GM23338 (cell line): ENCODE data around the gene SLC26A4. TPM values are rescaled to one million over a fixed set of nuclear protein-coding genes. Genes with fewer than 3 reads are reported as not detected.

Experiments used
- ATAC-seq: fragments of 200-7000 bp; cut with Tn5 transposase; 3 replicates; pipeline ENCODE4 v1.9.1; 2020
- DNase-seq: peaks from one replicate; pipeline ENCODE4 v3.0.0-alpha.2; 2015; ENCODE audit warnings: low spot score
- H2AFZ ChIP-seq: fragments of 200-600 bp; sonication (generic); 2 replicates; pipeline ENCODE4 v1.8.0; 2016; ENCODE audit warnings: antibody characterized with exemption, mild to moderate bottlenecking, moderate library complexity
- H3F3A ChIP-seq: fragments of 200-600 bp; sonication (generic); replicated peaks from 2 replicates; pipeline ENCODE4 v1.8.0; 2017; ENCODE audit warnings: antibody characterized with exemption, mixed run types, low read depth
- H3K27ac ChIP-seq: fragments of 200-600 bp; sonication (generic); 2 replicates; pipeline ENCODE4 v1.6.1; 2016; ENCODE audit warnings: low read depth
- H3K27me3 ChIP-seq: fragments of 200-600 bp; sonication (generic); 2 replicates; pipeline ENCODE4 v1.8.0; 2016; ENCODE audit warnings: mild to moderate bottlenecking, mixed run types, moderate library complexity; ENCODE audit not compliant: insufficient read depth
- H3K36me3 ChIP-seq: fragments of 200-600 bp; sonication (generic); 2 replicates; pipeline ENCODE4 v1.8.0; 2016; ENCODE audit warnings: mild to moderate bottlenecking; ENCODE audit not compliant: insufficient read depth
- H3K4me1 ChIP-seq: fragments of 200-600 bp; sonication (generic); 2 replicates; pipeline ENCODE4 v1.8.0; 2016; ENCODE audit warnings: mild to moderate bottlenecking, moderate library complexity; ENCODE audit not compliant: insufficient read depth
- H3K4me2 ChIP-seq: fragments of 200-600 bp; sonication (generic); 2 replicates; pipeline ENCODE4 v1.7.1; 2017; ENCODE audit warnings: mixed run types
- H3K4me3 ChIP-seq: fragments of 200-600 bp; sonication (generic); 2 replicates; pipeline ENCODE4 v1.6.1; 2016; ENCODE audit warnings: mixed run types
- H3K79me2 ChIP-seq: fragments of 200-600 bp; sonication (generic); replicated peaks from 2 replicates; pipeline ENCODE4 v1.8.0; 2017; ENCODE audit warnings: mild to moderate bottlenecking; ENCODE audit not compliant: insufficient read depth
- H3K9me2 ChIP-seq: fragments of 200-600 bp; sonication (generic); 2 replicates; pipeline ENCODE4 v1.8.0; 2017; ENCODE audit not compliant: insufficient read depth
- H4K20me1 ChIP-seq: fragments of 200-600 bp; sonication (generic); replicated peaks from 2 replicates; pipeline ENCODE4 v1.8.0; 2017; ENCODE audit warnings: mild to moderate bottlenecking; ENCODE audit not compliant: insufficient read depth
- H3K27ac Mint-ChIP-seq: 2 replicates; pipeline ENCODE4 v1.8.0; 2020; ENCODE audit warnings: inconsistent platforms, mild to moderate bottlenecking, moderate library complexity, mixed read lengths
- H3K27me3 Mint-ChIP-seq: 3 replicates; pipeline ENCODE4 v1.8.0; 2022; ENCODE audit warnings: low read depth, mild to moderate bottlenecking, moderate library complexity, mixed read lengths, inconsistent platforms; ENCODE audit not compliant: insufficient read depth, poor library complexity
- H3K36me3 Mint-ChIP-seq: 3 replicates; pipeline ENCODE4 v1.8.0; 2021; ENCODE audit warnings: low read depth, mild to moderate bottlenecking, inconsistent platforms, moderate library complexity, mixed read lengths
- H3K4me1 Mint-ChIP-seq: 3 replicates; pipeline ENCODE4 v1.8.0; 2020; ENCODE audit warnings: mild to moderate bottlenecking, inconsistent platforms, mixed read lengths
- H3K4me3 Mint-ChIP-seq: 3 replicates; pipeline ENCODE4 v1.8.0; 2021; ENCODE audit warnings: moderate library complexity, mild to moderate bottlenecking, inconsistent platforms, mixed read lengths
- H3K9me3 Mint-ChIP-seq: 3 replicates; pipeline ENCODE4 v1.8.0; 2020; ENCODE audit warnings: moderate library complexity, mild to moderate bottlenecking, inconsistent platforms, mixed read lengths
- CREB1 ChIP-seq: fragments of 250-450 bp; sonication (Bioruptor Pico); IDR thresholded peaks from 2 replicates; pipeline ENCODE4 v1.5.0; 2020; ENCODE audit warnings: low read depth, mild to moderate bottlenecking, moderate library complexity
- CTCF ChIP-seq, 2 experiments: fragments of 200-600 bp in 1 of 2; sonication (generic) in 1 of 2; conservative IDR thresholded peaks; 2 replicates each; pipeline versions ENCODE4 v1.5.1 to v1.6.1; 2016 to 2017; ENCODE audit warnings: antibody characterized with exemption in 2 of 2, low read depth in 2 of 2, mild to moderate bottlenecking in 2 of 2, moderate library complexity in 1 of 2
- ETS1 ChIP-seq: IDR thresholded peaks from 2 replicates; pipeline ENCODE4 v1.6.1; 2016; ENCODE audit warnings: antibody characterized with exemption
- EZH2 ChIP-seq: fragments of 200-600 bp; sonication (generic); IDR thresholded peaks from one replicate; pipeline ENCODE4 v1.8.0; 2017; ENCODE audit warnings: antibody characterized with exemption, mild to moderate bottlenecking, low read depth; ENCODE audit not compliant: unreplicated experiment
- EZH2phosphoT487 ChIP-seq: fragments of 200-600 bp; sonication (generic); IDR thresholded peaks from one replicate; pipeline ENCODE4 v1.8.1; 2018; ENCODE audit warnings: antibody characterized with exemption; ENCODE audit not compliant: unreplicated experiment
- JUNB ChIP-seq: IDR thresholded peaks from one replicate; pipeline ENCODE4 v1.6.1; 2016; ENCODE audit warnings: antibody characterized with exemption; ENCODE audit not compliant: unreplicated experiment
- NANOG ChIP-seq: IDR thresholded peaks from 2 replicates; pipeline ENCODE4 v1.6.1; 2016; ENCODE audit warnings: antibody characterized with exemption, borderline replicate concordance
- POLR2AphosphoS5 ChIP-seq: IDR thresholded peaks from 2 replicates; pipeline ENCODE4 v1.6.1; 2016; ENCODE audit warnings: antibody characterized with exemption, low read depth
- REST ChIP-seq: IDR thresholded peaks from one replicate; pipeline ENCODE4 v1.6.1; 2018; ENCODE audit warnings: antibody characterized with exemption; ENCODE audit not compliant: unreplicated experiment
- STAT1 ChIP-seq: IDR thresholded peaks from one replicate; pipeline ENCODE4 v1.6.1; 2016; ENCODE audit warnings: antibody characterized with exemption; ENCODE audit not compliant: unreplicated experiment
- ZNF114 ChIP-seq: fragments of 250-450 bp; sonication (Bioruptor Pico); IDR thresholded peaks from 2 replicates; pipeline ENCODE4 v1.5.0; 2020; ENCODE audit warnings: mild to moderate bottlenecking, moderate library complexity
- ZNF331 ChIP-seq: fragments of 250-450 bp; sonication (Bioruptor Pico); IDR thresholded peaks from 2 replicates; pipeline ENCODE4 v1.5.0; 2020; ENCODE audit warnings: low read depth, mild to moderate bottlenecking, moderate library complexity
- ZNF462 ChIP-seq: fragments of 250-450 bp; sonication (Bioruptor Pico); IDR thresholded peaks from 2 replicates; pipeline ENCODE4 v1.5.0; 2020; ENCODE audit warnings: mild to moderate bottlenecking, moderate library complexity
- polyA plus RNA-seq: library from polyadenylated mRNA; unstranded; fragments of >200 nt; fragmentation: Nextera tagmentation; extraction: Ambion mirVana; gene quantifications from 2 replicates; pipeline ENCODE4 v1.2.1, GENCODE V29; 2016
- total RNA-seq: library from RNA; depleted of rRNA; stranded (reverse); fragments of >200 nt; shearing (Covaris generic); gene quantifications from 2 replicates; pipeline ENCODE4 v1.2.3, GENCODE V29; 2014

The SLC26A4 gene
- total and polyA plus RNA-seq, 2 experiments from 2014 or later = 0.07 TPM; not detected in 1

GRCh38 chr7:107663196-107663595 lies 2.6 kb downstream of the SLC26A4 start:
- H3K36me3 ChIP-seq = no peaks in the 10 kb centered on the region
- H4K20me1 ChIP-seq = peaks cover 7% of the 10 kb centered on the region; the same call in 1 of the 2 replicates
- ATAC-seq (no peak), DNase-seq (peak; percentile 10)
- Mint-ChIP-seq H3K36me3 (no peaks in the 10 kb centered on the region; the same call in 2 of the 3 replicates), H3K27ac (no peak overlapping the region), H3K27me3 (peaks cover 46% of the 10 kb centered on the region), H3K4me3 (no peak overlapping the region), H3K4me1 (peaks cover 20% of the 10 kb centered on the region), H3K9me3 (no peaks in the 10 kb centered on the region)
- no peak overlapping the region for H2AFZ ChIP-seq
- no peak overlapping the region for H3K4me3 ChIP-seq
- H3K9me2 ChIP-seq = peaks cover 6% of the 10 kb centered on the region; the same call in 1 of the 2 replicates
- peaks cover 67% of the 10 kb centered on the region for H3K27me3 ChIP-seq
- H3K79me2 ChIP-seq = no peaks in the 10 kb centered on the region
- no peak overlapping the region for H3K27ac ChIP-seq
- H3F3A ChIP-seq = peaks cover 4% of the 10 kb centered on the region; the same call in 1 of the 2 replicates
- TF ChIP-seq ZNF331 (CRISPR knock-in tag) = no peak
- TF ChIP-seq CREB1 (CRISPR knock-in tag) = no peak
- TF ChIP-seq CTCF (conservative IDR thresholded peaks at IDR 0.05; ENCODE audit: low read depth in 2 of 2) = no peak
- no peak for TF ChIP-seq JUNB
- no peak for TF ChIP-seq ETS1
- no peak for TF ChIP-seq POLR2AphosphoS5
- TF ChIP-seq EZH2phosphoT487 = no peak
- no peak for TF ChIP-seq STAT1
- no peak for TF ChIP-seq ZNF462 (CRISPR knock-in tag)
- no peak for TF ChIP-seq NANOG
- no peak for TF ChIP-seq EZH2
- no peak for TF ChIP-seq REST
- no peak for TF ChIP-seq ZNF114
- H3K4me2 ChIP-seq = no peak overlapping the region
- peaks cover 11% of the 10 kb centered on the region for H3K4me1 ChIP-seq
